Loucy (cell line): Measurements from ENCODE around the gene KCNJ1.

Experiments
- CTCF ChIP-seq: fragments of 200-600 bp; sonication (generic); conservative IDR thresholded peaks from 2 replicates; pipeline ENCODE4 v1.5.1; 2014; ENCODE audit warnings: mild to moderate bottlenecking, antibody characterized with exemption, low read length
- EZH2phosphoT487 ChIP-seq: fragments of 200-600 bp; IDR thresholded peaks from 2 replicates; pipeline ENCODE4 v1.6.1; 2018; ENCODE audit warnings: antibody characterized with exemption, mild to moderate bottlenecking, moderate library complexity, borderline replicate concordance

DNA sequence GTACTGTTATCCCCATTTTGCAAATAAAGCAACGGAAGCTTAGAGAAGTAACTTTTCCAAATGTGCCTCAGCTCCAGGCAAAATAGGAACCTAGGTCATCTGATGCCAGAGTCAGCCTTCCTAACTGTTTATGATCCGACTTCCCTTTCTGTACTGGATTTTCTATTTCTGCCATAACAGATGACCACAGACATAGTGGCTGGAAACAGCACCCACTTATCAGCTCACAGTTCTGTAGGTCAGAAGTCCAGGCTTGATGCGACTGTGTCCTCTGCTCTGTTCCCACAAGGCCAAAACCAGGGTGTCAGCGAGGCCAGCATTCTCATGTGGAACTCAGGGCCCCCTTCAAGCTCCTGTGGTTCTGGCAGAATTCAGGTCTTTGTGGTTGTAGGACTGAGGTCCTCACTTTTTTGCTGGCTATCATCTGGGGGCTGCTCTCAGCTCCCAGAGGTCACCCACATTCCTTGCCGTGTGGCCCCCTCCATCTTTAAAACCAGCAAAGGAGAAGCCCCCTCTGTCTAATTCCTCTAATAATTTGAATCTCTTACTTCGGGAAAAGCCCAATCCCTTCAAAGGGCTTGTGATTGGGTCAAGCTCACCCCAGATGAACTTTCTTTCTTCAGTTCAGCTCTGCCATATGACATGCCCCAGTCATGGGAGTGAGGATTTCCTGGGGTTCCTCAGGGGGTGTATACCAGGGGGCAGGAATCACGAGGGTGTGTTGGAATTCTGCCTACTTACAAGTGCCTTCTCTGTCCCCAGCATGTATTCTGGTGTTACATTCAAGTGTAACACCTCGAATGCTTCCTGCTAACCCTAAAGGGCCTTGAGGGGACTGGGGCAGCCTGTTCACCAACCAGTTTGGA, 39.3 kb upstream of the KCNJ1 start:
- TF ChIP-seq CTCF (peak; percentile 8; the same call in 1 of the 2 replicates), EZH2phosphoT487 (no peak)
